Esophagus squamous epithelium (tissue), 4 donors: ENCODE data around the gene MYH7.
A peak's percentile ranks its signal among the peaks of the same experiment; 100 is the strongest.

ENCODE experiments used
- POLR2A ChIP-seq, 4 donors: fragments of 450-650 bp; IDR thresholded peaks; one replicate each; pipeline ENCODE4 v1.6.1; 2017; ENCODE audit warnings: antibody characterized with exemption in 4 of 4, mild to moderate bottlenecking in 4 of 4, moderate library complexity in 3 of 4
- TF ChIP-seq, protein P1 (sequence below), 6 experiments: fragments of 450-650 bp in 4 of 6; fragments of 200-600 bp in 2 of 6; sonication (generic) in 2 of 6; IDR thresholded peaks; one replicate each; pipeline ENCODE4 v1.5.1; 2016 to 2019; ENCODE audit warnings: antibody characterized with exemption in 6 of 6, mild to moderate bottlenecking in 4 of 6, moderate library complexity in 4 of 6

DNA sequence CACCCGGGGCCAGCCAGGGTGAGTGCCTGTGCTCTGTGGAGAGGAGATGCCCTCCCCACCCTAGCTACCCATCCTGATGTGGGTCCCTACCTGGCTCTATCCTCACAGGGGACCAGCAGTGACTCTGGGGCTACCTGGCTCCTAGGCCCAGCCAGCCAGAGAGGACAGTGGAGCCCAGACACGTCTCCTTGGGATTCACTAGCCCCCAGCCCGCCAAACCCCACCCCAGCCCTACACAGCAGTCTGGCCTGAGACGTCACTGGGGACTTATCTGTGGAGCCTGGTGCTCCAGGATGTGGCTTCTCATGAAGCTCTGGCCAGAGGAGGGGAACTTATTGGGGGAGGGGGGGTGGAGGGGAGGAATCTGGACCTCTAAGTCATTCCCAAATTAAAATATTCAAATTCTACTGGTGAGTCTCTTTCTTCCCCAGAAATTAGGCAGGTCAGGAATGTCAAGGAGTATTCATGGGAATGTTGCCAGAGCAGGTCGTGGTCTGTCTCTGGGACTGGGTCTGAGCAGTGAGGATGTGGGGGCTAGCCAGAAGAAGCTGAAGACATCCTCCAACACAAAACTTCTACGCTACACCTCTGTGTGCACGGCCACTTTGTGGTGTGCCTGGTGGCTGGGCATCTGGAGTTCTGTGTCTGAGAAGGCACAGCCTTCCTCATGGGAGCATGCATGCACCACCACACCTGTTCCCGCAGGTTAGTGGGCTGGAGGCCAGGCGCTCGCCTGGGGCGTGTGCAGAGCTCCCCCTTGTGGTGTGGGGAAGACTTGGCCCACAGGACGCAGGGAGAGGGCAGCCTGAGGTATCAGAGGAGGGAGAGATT lies 55.9 kb downstream of the MYH7 start:
- TF ChIP-seq, protein P1, sequence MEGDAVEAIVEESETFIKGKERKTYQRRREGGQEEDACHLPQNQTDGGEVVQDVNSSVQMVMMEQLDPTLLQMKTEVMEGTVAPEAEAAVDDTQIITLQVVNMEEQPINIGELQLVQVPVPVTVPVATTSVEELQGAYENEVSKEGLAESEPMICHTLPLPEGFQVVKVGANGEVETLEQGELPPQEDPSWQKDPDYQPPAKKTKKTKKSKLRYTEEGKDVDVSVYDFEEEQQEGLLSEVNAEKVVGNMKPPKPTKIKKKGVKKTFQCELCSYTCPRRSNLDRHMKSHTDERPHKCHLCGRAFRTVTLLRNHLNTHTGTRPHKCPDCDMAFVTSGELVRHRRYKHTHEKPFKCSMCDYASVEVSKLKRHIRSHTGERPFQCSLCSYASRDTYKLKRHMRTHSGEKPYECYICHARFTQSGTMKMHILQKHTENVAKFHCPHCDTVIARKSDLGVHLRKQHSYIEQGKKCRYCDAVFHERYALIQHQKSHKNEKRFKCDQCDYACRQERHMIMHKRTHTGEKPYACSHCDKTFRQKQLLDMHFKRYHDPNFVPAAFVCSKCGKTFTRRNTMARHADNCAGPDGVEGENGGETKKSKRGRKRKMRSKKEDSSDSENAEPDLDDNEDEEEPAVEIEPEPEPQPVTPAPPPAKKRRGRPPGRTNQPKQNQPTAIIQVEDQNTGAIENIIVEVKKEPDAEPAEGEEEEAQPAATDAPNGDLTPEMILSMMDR (IDR thresholded peaks at IDR 0.05), result peak; percentile 86 to 98 (median 94)
- no peak for TF ChIP-seq POLR2A (IDR thresholded peaks at IDR 0.05)
